ENCODE data around the gene IP6K1.

Gene IP6K1

DNA sequence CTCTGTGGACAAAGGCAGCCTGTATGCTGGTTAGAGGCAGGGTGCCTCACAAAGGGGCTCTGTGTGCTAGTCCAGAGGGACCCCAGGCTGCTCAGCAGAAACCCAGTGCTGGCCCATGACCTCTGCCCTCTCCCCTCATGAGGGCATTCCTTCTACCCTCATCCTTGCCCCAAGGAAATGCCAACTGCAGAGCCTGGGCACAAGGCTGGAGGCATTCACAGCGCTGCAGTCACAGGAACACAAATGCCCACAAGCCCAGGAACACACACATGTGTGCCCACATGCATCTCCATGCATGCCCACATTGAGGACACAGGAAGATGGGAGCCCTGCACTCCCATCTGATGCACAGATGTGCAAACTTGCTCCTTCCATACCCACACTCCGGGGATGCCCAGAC lies 20.5 kb upstream of the IP6K1 start (continued):
- TF ChIP-seq ZNF585B (tag by site-specific recombination; IDR thresholded peaks at IDR 0.05) (no peak), BCL11A (tag by site-specific recombination; IDR thresholded peaks at IDR 0.05; ENCODE audit: low read depth) (no peak), ZBTB7A (tag by site-specific recombination; IDR thresholded peaks at IDR 0.05; ENCODE audit: low read depth) (no peak), ZNF768 (tag by site-specific recombination; IDR thresholded peaks at IDR 0.05) (no peak), PRDM1 (tag by site-specific recombination; IDR thresholded peaks at IDR 0.05) (no peak), ZNF324 (tag by site-specific recombination; IDR thresholded peaks at IDR 0.05) (no peak)

DNA sequence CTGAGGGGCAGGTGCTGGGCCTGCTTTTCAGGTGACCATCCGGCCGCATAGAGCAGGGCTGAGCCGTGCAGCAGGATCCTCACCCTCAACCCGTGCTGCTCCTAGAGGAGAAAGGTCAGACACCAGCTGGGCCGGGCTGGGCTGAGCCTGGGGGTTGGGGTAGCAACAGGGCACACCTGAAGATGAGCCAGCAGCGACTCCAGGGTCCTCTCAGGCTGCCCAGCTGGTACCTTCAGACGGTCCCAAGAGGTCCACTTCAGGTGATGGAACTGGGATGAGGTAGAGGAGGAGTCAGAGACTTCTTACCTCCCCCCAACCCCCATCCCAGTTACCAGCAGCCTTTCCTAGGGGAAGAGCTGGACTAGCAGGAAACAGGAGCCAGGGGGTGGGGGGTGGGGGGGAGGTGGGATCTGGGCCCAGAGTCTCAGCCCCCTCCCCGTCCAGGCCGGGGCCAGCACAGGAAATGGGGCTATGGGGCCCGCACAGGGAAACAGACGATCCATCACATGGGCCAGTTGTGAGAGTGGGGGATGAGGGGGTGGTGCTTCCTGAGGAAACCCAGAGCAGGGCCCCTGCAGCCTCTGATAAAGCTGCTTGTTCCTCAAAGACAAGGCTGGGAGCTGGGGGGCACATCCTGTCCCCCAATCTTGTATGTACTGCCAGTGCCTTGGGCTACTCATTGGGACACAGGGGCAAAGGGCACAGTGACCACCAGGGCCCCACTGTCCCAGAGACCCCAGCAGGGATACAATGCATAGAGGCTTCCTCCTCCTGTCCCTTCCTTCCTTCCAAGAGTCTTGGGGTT lies 19.8 kb upstream of the IP6K1 start:
- no peaks in the 10 kb centered on the region for H3K9me3 ChIP-seq (ENCODE audit: control insufficient read depth, insufficient read depth, low read depth, low read length)
- no peak overlapping the region for H3K4me3 ChIP-seq (ENCODE audit: low read depth, low read length)
- no peak overlapping the region for H3K27ac ChIP-seq (ENCODE audit: extremely low read depth, low read depth, low read length)
- ChIA-PET POLR2A (interaction anchor here (0.6 kb wide), 1 partner anchor 14 kb away, joined by 3 read pairs; no protein-coding TSS in a partner anchor), CTCF (interaction anchor here (1.2 to 2.0 kb wide), 3 partner anchors 33 to 100 kb away, joined by 4 to 10 read pairs (median 4); no protein-coding TSS in a partner anchor)
- no peak for TF ChIP-seq ZNF16 (tag by site-specific recombination; IDR thresholded peaks at IDR 0.05; ENCODE audit: low read depth)
- H3K4me1 ChIP-seq (ENCODE audit: control insufficient read depth, insufficient read depth, low read length) = no peaks in the 10 kb centered on the region
- H3K36me3 ChIP-seq (ENCODE audit: control insufficient read depth in 2 of 2, insufficient read depth in 1 of 2, low read length in 2 of 2) = no peaks in the 10 kb centered on the region

DNA sequence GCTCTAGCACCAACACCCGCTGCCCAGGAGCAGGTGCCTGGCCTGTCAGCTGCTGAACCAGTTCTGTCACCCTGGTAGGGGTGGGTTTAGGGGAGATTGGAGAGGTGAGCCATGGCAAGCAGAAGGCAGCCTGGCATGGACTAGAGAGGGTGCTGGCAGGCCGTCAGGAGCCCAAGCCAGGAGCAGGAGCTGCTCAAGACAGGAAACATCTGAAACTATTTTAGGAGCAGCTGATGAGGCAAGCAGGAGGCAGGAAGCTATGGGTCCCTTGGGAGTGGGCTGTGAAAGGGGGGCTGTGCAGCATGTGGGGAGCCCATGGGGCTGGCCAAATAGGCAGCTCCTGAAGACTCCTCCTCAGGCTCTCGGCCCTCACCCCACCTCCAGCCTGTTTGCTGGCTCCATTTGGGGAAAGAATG lies 19.0 kb upstream of the IP6K1 start:
- H3K27ac ChIP-seq (ENCODE audit: extremely low read depth, low read depth, low read length) = no peak overlapping the region
- no peaks in the 10 kb centered on the region for H3K9me3 ChIP-seq (ENCODE audit: control insufficient read depth, insufficient read depth, low read depth, low read length)
- no peaks in the 10 kb centered on the region for H3K36me3 ChIP-seq (ENCODE audit: control insufficient read depth in 2 of 2, insufficient read depth in 1 of 2, low read length in 2 of 2)
- TF ChIP-seq ZNF76 (tag by site-specific recombination; IDR thresholded peaks at IDR 0.05; ENCODE audit: borderline replicate concordance, low read depth) (no peak), OSR2 (tag by site-specific recombination; IDR thresholded peaks at IDR 0.05) (peak; percentile 41), ZBTB8A (tag by site-specific recombination; IDR thresholded peaks at IDR 0.05) (0 out of 2 replicates have a peak, but pooled peaks have one; percentile 42)
- CTCF ChIA-PET = interaction anchor here (1.3 to 2.0 kb wide), 2 partner anchors 34 to 95 kb away, joined by 4 to 10 read pairs; no protein-coding TSS in a partner anchor
- H3K4me1 ChIP-seq (ENCODE audit: control insufficient read depth, insufficient read depth, low read length) = no peaks in the 10 kb centered on the region
- H3K4me3 ChIP-seq (ENCODE audit: low read depth, low read length) = no peak overlapping the region
- POLR2A ChIA-PET = interaction anchor here (0.6 to 1.1 kb wide), 2 partner anchors 15 to 19 kb away, joined by 3 read pairs; partner anchors contain the start of gene IP6K1

DNA sequence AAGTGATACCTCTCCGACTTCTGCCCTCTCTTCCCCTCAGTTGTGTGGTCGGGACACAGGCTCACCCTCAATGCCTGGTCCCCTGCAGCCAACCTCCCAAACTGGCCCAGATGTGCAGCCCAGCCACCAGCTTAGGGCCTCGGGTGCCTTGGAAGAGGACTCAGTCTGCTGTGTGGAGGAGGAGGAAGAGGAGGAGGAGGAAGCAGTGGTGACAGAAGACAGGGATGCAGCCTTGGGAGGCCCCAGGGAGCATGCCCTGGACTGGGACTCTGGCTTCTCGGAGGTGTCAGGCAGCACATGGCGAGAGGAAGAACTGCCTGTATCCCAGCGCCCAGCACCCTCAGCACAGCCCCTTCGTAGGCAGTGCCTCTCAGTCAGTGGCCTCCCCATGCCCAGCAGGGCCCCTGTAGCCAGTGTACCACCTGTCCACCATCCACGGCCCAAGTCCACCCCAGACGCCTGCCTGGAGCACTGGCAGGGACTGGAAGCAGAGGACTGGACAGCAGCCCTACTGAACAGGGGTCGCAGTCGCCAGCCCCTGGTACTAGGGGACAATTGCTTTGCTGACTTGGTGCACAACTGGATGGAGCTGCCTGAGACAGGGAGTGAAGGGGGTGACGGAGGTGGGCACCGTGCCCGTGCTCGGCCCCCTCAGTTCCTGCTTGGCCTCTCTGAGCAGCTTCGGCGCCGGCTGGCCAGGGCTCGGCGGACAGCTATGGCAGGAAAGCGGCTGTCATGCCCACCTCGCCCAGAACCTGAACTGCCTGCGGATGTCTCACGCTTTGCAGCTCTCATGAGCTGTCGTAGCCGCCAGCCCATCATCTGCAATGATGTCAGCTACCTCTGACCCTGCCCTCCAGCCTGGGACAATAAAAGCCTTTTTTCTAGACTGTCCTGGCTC lies 18.0 kb upstream of the IP6K1 start:
- Histone ChIP-seq H3K4me3 (ENCODE audit: low read depth, low read length) (no peak overlapping the region), H3K36me3 (ENCODE audit: control insufficient read depth in 2 of 2, insufficient read depth in 1 of 2, low read length in 2 of 2) (no peaks in the 10 kb centered on the region), H3K4me1 (ENCODE audit: control insufficient read depth, insufficient read depth, low read length) (no peaks in the 10 kb centered on the region), H3K27ac (ENCODE audit: extremely low read depth, low read depth, low read length) (no peak overlapping the region), H3K9me3 (ENCODE audit: control insufficient read depth, insufficient read depth, low read depth, low read length) (no peaks in the 10 kb centered on the region)
- ChIA-PET POLR2A (interaction anchor here (0.6 to 1.1 kb wide), 3 partner anchors 18 to 63 kb away, joined by 3 to 5 read pairs (median 3); partner anchors contain the start of gene IP6K1), CTCF (interaction anchor here (0.6 to 2.7 kb wide), 4 partner anchors 35 to 249 kb away, joined by 3 to 10 read pairs (median 6); no protein-coding TSS in a partner anchor)
- TF ChIP-seq ZNF510 (tag by site-specific recombination; IDR thresholded peaks at IDR 0.05; ENCODE audit: insufficient replicate concordance) (no peak), ZBTB20 (tag by site-specific recombination; IDR thresholded peaks at IDR 0.05) (0 out of 2 replicates have a peak, but pooled peaks have one; percentile 1), ZNF48 (tag by site-specific recombination; IDR thresholded peaks at IDR 0.05) (no peak)
- TF ChIP-seq, protein P1, sequence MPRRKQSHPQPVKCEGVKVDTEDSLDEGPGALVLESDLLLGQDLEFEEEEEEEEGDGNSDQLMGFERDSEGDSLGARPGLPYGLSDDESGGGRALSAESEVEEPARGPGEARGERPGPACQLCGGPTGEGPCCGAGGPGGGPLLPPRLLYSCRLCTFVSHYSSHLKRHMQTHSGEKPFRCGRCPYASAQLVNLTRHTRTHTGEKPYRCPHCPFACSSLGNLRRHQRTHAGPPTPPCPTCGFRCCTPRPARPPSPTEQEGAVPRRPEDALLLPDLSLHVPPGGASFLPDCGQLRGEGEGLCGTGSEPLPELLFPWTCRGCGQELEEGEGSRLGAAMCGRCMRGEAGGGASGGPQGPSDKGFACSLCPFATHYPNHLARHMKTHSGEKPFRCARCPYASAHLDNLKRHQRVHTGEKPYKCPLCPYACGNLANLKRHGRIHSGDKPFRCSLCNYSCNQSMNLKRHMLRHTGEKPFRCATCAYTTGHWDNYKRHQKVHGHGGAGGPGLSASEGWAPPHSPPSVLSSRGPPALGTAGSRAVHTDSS (tag by site-specific recombination; IDR thresholded peaks at IDR 0.05) = peak; percentile 49
- TF ChIP-seq, protein P2, sequence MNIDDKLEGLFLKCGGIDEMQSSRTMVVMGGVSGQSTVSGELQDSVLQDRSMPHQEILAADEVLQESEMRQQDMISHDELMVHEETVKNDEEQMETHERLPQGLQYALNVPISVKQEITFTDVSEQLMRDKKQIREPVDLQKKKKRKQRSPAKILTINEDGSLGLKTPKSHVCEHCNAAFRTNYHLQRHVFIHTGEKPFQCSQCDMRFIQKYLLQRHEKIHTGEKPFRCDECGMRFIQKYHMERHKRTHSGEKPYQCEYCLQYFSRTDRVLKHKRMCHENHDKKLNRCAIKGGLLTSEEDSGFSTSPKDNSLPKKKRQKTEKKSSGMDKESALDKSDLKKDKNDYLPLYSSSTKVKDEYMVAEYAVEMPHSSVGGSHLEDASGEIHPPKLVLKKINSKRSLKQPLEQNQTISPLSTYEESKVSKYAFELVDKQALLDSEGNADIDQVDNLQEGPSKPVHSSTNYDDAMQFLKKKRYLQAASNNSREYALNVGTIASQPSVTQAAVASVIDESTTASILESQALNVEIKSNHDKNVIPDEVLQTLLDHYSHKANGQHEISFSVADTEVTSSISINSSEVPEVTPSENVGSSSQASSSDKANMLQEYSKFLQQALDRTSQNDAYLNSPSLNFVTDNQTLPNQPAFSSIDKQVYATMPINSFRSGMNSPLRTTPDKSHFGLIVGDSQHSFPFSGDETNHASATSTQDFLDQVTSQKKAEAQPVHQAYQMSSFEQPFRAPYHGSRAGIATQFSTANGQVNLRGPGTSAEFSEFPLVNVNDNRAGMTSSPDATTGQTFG (tag by site-specific recombination; IDR thresholded peaks at IDR 0.05; ENCODE audit: borderline replicate concordance) = no peak
